Liver (tissue), 9 donors: ENCODE results near the gene ADAM19. TPM values are rescaled to one million over a fixed set of nuclear protein-coding genes. Genes with fewer than 3 reads are reported as not detected.
A peak's percentile ranks its signal among the peaks of the same experiment; 100 is the strongest.

ENCODE experiments used
- DNase-seq: peaks from one replicate; pipeline ENCODE4 v3.0.0-alpha.2; 2017; ENCODE audit warnings: low spot score
- H3K27ac ChIP-seq, 2 donors: one replicate each; pipeline ENCODE4 v1.7.0; 2013; ENCODE audit warnings: inconsistent platforms in 2 of 2, low read length in 2 of 2, control low read depth in 1 of 2, low read depth in 1 of 2, mild to moderate bottlenecking in 1 of 2
- H3K27me3 ChIP-seq, 4 donors: one replicate each; pipeline versions ENCODE4 v1.6.1 to v1.7.0; 2013; ENCODE audit warnings: low read length in 3 of 4, inconsistent platforms in 1 of 4, mild to moderate bottlenecking in 1 of 4, moderate library complexity in 1 of 4; ENCODE audit not compliant: control insufficient read depth in 4 of 4, insufficient read depth in 4 of 4
- H3K36me3 ChIP-seq, 4 donors: one replicate each; pipeline versions ENCODE4 v1.6.1 to v1.7.0; 2013; ENCODE audit warnings: low read length in 3 of 4, mild to moderate bottlenecking in 3 of 4, low read depth in 1 of 4, moderate library complexity in 1 of 4; ENCODE audit not compliant: control insufficient read depth in 4 of 4, insufficient read depth in 3 of 4
- H3K4me1 ChIP-seq, 4 donors: one replicate each; pipeline versions ENCODE4 v1.6.1 to v1.7.0; 2013; ENCODE audit warnings: low read length in 3 of 4, mild to moderate bottlenecking in 3 of 4, moderate library complexity in 1 of 4; ENCODE audit not compliant: control insufficient read depth in 4 of 4, insufficient read depth in 4 of 4
- H3K4me3 ChIP-seq, 3 donors: one replicate each; pipeline versions ENCODE4 v1.6.1 to v1.7.0; 2013; ENCODE audit warnings: low read length in 3 of 3, control low read depth in 1 of 3, low read depth in 1 of 3, mild to moderate bottlenecking in 1 of 3
- H3K9ac ChIP-seq, 2 donors: one replicate each; pipeline ENCODE4 v1.7.0; 2013; ENCODE audit warnings: low read length in 2 of 2, mild to moderate bottlenecking in 2 of 2, moderate library complexity in 2 of 2, control low read depth in 1 of 2, low read depth in 1 of 2
- H3K9me3 ChIP-seq, 4 donors: one replicate each; pipeline versions ENCODE4 v1.6.1 to v1.7.0; 2013; ENCODE audit warnings: low read length in 3 of 4; ENCODE audit not compliant: control insufficient read depth in 4 of 4
- EGR1 ChIP-seq, 2 donors: IDR thresholded peaks; 2 replicates each; pipeline ENCODE4 v1.6.1; 2016 to 2018; ENCODE audit warnings: antibody characterized with exemption in 2 of 2, low read depth in 2 of 2
- FOXA1 ChIP-seq: IDR thresholded peaks from 2 replicates; pipeline ENCODE4 v1.6.1; 2016; ENCODE audit warnings: antibody characterized with exemption
- FOXA2 ChIP-seq: IDR thresholded peaks from 2 replicates; pipeline ENCODE4 v1.6.1; 2016; ENCODE audit warnings: antibody characterized with exemption
- GABPA ChIP-seq, 2 donors: IDR thresholded peaks in 1 of 2; conservative IDR thresholded peaks in 1 of 2; 2 replicates each; pipeline ENCODE4 v1.6.1; 2016; ENCODE audit warnings: antibody characterized with exemption in 2 of 2, mild to moderate bottlenecking in 1 of 2, moderate library complexity in 1 of 2
- HNF4G ChIP-seq: IDR thresholded peaks from 2 replicates; pipeline ENCODE4 v1.6.1; 2016; ENCODE audit warnings: antibody characterized with exemption
- JUND ChIP-seq, 2 donors: IDR thresholded peaks; 2 replicates each; pipeline ENCODE4 v1.6.1; 2016; ENCODE audit warnings: antibody characterized with exemption in 2 of 2
- NR2F2 ChIP-seq: IDR thresholded peaks from 2 replicates; pipeline ENCODE4 v1.6.1; 2016; ENCODE audit warnings: antibody characterized with exemption
- RAD21 ChIP-seq, 2 donors: IDR thresholded peaks; 2 replicates each; pipeline ENCODE4 v1.6.1; 2016; ENCODE audit warnings: antibody characterized with exemption in 2 of 2, mild to moderate bottlenecking in 2 of 2
- SP1 ChIP-seq: IDR thresholded peaks from 2 replicates; pipeline ENCODE4 v1.6.1; 2018; ENCODE audit warnings: antibody characterized with exemption, mild to moderate bottlenecking
- YY1 ChIP-seq: IDR thresholded peaks from 2 replicates; pipeline ENCODE4 v1.6.1; 2016; ENCODE audit warnings: antibody characterized with exemption, mild to moderate bottlenecking
- WGBS: extraction: QIAGEN DNeasy Blood & Tissue Kit; methylation state at CpG from one replicate; pipeline ENCODE4 v1.1.7; 2013; 5-methylcytosine and 5-hydroxymethylcytosine counted together
- polyA plus RNA-seq, 2 donors: library from polyadenylated mRNA; stranded (reverse) in 1 of 2; unstranded in 1 of 2; fragments of 200-250 nt in 1 of 2; fragments of >200 nt in 1 of 2; fragmentation: Nextera tagmentation in 1 of 2; extraction: Ambion mirVana in 1 of 2; gene quantifications; one replicate each; pipeline versions ENCODE4 v1.2.1 to v1.2.3, GENCODE V29; 2013 to 2015
- total RNA-seq, 2 donors: library from RNA; depleted of rRNA; stranded (reverse); fragments of >200 nt; gene quantifications; one replicate each; pipeline ENCODE4 v1.2.3, GENCODE V29; 2014
- TF ChIP-seq, protein P1 (sequence below): IDR thresholded peaks from 2 replicates; pipeline ENCODE4 v1.6.1; 2016; ENCODE audit warnings: antibody characterized with exemption
- TF ChIP-seq, protein P2 (sequence below): fragments of 150-350 bp; IDR thresholded peaks from 2 replicates; pipeline ENCODE4 v1.5.1; 2017; ENCODE audit warnings: improper control_type of control experiment, low read depth, low read length; ENCODE audit not compliant: missing input control
- TF ChIP-seq, protein P3 (sequence below): IDR thresholded peaks from 2 replicates; pipeline ENCODE4 v1.6.1; 2016; ENCODE audit warnings: antibody characterized with exemption
- TF ChIP-seq, protein P4 (sequence below): IDR thresholded peaks from 2 replicates; pipeline ENCODE4 v1.6.1; 2016; ENCODE audit warnings: antibody characterized with exemption
- donor health status: healthy.
- donor health status: healthy.
- donor health status: healthy.
- donor health status: healthy.
- donor health status: healthy.

ADAM19 gene
- total and polyA plus RNA-seq, 4 donors, result 2.4 to 7.1 (median 2.9) TPM

DNA sequence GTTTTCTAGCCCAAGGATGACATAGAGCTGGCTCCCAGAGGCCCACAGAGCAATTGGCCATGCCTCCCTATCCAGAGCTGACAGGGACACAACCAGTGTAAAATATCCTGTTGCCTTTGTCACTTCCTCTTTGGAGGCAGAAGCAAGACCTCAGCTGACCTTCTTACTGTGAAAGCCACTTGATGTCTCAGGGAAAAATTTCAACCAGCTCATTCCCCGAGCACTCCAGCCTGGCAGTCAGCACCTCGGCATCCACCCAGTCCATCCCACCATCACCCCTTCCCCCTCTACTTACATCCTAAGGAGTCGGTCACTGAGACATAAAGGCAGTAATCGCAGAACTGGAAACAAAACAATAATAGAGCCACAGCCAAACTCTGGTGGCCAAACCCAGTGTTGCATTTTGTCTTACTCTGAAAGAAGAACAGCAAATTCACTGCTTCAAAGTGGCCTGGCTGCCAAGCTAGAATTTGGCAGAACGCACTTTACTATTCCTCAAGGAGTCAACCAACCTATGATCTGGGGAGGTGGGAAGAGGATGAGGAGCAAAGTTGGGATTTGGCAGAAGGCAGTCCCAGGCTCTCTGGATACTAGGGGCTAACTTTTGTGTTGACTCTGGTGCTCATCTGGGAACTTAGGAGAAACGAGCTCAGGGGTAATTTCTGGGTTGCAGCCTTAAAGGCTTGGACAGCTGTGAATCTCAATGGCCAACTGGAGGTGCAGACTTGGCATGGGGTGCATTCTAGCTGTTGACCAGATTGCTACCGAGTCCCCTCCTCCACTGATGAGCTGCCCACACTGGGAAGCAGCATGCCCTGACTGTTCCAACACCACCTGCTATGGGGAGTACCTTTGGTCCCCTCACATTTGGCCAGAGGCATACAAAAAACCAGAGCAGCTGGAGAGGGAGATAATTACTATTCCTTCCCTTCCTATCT, 101.9 kb downstream of the ADAM19 start:
- H3K9me3 ChIP-seq, result no peaks in the 10 kb centered on the region
- no peak overlapping the region for H3K27ac ChIP-seq
- no peak for DNase-seq
- no peak for TF ChIP-seq SP1
- TF ChIP-seq FOXA2, result no peak
- no peak for TF ChIP-seq GABPA (IDR thresholded peaks at IDR 0.05 in 1 of 2, conservative IDR thresholded peaks at IDR 0.05 in 1 of 2)
- TF ChIP-seq, protein P1, sequence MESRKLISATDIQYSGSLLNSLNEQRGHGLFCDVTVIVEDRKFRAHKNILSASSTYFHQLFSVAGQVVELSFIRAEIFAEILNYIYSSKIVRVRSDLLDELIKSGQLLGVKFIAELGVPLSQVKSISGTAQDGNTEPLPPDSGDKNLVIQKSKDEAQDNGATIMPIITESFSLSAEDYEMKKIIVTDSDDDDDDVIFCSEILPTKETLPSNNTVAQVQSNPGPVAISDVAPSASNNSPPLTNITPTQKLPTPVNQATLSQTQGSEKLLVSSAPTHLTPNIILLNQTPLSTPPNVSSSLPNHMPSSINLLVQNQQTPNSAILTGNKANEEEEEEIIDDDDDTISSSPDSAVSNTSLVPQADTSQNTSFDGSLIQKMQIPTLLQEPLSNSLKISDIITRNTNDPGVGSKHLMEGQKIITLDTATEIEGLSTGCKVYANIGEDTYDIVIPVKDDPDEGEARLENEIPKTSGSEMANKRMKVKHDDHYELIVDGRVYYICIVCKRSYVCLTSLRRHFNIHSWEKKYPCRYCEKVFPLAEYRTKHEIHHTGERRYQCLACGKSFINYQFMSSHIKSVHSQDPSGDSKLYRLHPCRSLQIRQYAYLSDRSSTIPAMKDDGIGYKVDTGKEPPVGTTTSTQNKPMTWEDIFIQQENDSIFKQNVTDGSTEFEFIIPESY, result no peak
- TF ChIP-seq, protein P2, sequence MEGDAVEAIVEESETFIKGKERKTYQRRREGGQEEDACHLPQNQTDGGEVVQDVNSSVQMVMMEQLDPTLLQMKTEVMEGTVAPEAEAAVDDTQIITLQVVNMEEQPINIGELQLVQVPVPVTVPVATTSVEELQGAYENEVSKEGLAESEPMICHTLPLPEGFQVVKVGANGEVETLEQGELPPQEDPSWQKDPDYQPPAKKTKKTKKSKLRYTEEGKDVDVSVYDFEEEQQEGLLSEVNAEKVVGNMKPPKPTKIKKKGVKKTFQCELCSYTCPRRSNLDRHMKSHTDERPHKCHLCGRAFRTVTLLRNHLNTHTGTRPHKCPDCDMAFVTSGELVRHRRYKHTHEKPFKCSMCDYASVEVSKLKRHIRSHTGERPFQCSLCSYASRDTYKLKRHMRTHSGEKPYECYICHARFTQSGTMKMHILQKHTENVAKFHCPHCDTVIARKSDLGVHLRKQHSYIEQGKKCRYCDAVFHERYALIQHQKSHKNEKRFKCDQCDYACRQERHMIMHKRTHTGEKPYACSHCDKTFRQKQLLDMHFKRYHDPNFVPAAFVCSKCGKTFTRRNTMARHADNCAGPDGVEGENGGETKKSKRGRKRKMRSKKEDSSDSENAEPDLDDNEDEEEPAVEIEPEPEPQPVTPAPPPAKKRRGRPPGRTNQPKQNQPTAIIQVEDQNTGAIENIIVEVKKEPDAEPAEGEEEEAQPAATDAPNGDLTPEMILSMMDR, result no peak
- no peak for TF ChIP-seq EGR1 (IDR thresholded peaks at IDR 0.05; ENCODE audit: low read depth in 2 of 2)
- no peak for TF ChIP-seq NR2F2
- TF ChIP-seq HNF4G, result no peak
- no peak for TF ChIP-seq JUND (IDR thresholded peaks at IDR 0.05)
- no peak for TF ChIP-seq FOXA1
- TF ChIP-seq, protein P3, sequence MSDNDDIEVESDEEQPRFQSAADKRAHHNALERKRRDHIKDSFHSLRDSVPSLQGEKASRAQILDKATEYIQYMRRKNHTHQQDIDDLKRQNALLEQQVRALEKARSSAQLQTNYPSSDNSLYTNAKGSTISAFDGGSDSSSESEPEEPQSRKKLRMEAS, result no peak
- TF ChIP-seq, protein P4, sequence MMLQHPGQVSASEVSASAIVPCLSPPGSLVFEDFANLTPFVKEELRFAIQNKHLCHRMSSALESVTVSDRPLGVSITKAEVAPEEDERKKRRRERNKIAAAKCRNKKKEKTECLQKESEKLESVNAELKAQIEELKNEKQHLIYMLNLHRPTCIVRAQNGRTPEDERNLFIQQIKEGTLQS, result no peak
- TF ChIP-seq YY1, result no peak
- no peak overlapping the region for H3K4me3 ChIP-seq
- WGBS, result 86% methylated on average over 7 of the region's 7 CpGs
- H3K27me3 ChIP-seq, result no peaks in the 10 kb centered on the region
- no peaks in the 10 kb centered on the region for H3K36me3 ChIP-seq
- no peak overlapping the region for H3K9ac ChIP-seq
- peaks cover 7 to 16% (median 13%) of the 10 kb centered on the region in 4 donors for H3K4me1 ChIP-seq

DNA sequence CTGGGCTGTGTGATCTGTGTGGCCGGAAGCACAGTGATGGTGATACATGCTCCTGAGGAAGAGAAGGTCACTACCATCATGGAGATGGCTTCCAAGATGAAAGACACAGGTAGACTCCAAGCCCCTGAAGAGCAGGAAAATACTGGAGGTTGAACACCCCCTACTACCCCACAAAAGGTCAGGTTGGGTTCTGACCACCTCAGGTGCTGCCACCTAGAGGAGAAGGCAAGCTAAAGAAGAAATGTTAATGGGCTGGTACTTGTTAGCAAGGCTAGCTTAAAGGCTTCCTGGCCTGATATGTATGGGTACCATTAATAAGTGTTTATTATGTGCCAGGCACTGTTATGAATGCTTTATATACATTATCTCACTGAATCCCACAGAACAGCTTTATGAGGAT, 103.9 kb downstream of the ADAM19 start:
- Histone ChIP-seq H3K27me3 (no peaks in the 10 kb centered on the region), H3K4me3 (no peak overlapping the region), H3K4me1 (no peaks in the 10 kb centered on the region), H3K9me3 (no peaks in the 10 kb centered on the region), H3K9ac (no peak overlapping the region), H3K27ac (no peak overlapping the region), H3K36me3 (no peaks in the 10 kb centered on the region)
- DNase-seq, result no peak
- no peak for TF ChIP-seq FOXA2
- TF ChIP-seq RAD21 (IDR thresholded peaks at IDR 0.05), result peak in 1 of 2 donors; percentile 65
- TF ChIP-seq, protein P2, result peak; percentile 29
- WGBS, result 98% methylated on average over 1 of the region's 1 CpG
